GM19328 (cell line): ENCODE measurements around the gene GSX1.
"Not testable (repeated sequence)": the region's sequence is repeated elsewhere in the genome, so short reads cannot be mapped to it uniquely, and the experiment has no call there.

Experiments
- ATAC-seq: cut with Tn5 transposase; IDR thresholded peaks from one replicate; pipeline ENCODE4 v1.9.1; 2021; ENCODE audit warnings: mild to moderate bottlenecking, moderate library complexity; ENCODE audit not compliant: unreplicated experiment

Gene GSX1

GRCh38 chr13:27792393-27793218 lies at the start of gene GSX1:
Gene GSX1, plus strand, starts transcription at chr13:27792483. Its CDS starts 208 bp downstream, at chr13:27792691.
- no peak for ATAC-seq

- ATAC-seq: no peak
Observed at GRCh38 chr13:27744801-27745200, 47.5 kb upstream of the GSX1 start.

GRCh38 chr13:27745301-27745700 lies 47.0 kb upstream of the GSX1 start:
- ATAC-seq: no peak

DNA sequence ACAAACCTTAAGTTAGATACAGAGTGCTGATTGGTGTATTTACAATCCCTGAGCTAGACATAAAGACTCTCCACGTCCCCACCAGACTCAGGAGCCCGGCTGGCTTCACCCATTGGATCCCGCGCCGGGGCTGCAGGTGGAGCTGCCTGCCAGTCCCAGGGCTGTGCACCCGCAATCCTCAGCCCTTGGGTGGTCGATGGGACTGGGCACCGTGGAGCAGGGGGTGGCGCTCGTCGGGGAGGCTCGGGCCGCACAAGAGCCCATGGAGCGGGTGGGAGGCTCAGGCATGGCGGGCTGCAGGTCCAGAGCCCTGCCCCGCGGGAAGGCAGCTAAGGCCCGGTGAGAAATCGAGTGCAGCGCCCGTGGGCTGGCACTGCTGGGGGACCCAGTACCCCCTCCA lies 44.1 kb upstream of the GSX1 start:
- not testable (repeated sequence) for ATAC-seq

GRCh38 chr13:27751953-27752532 lies 40.2 kb upstream of the GSX1 start:
- ATAC-seq: no peak

DNA sequence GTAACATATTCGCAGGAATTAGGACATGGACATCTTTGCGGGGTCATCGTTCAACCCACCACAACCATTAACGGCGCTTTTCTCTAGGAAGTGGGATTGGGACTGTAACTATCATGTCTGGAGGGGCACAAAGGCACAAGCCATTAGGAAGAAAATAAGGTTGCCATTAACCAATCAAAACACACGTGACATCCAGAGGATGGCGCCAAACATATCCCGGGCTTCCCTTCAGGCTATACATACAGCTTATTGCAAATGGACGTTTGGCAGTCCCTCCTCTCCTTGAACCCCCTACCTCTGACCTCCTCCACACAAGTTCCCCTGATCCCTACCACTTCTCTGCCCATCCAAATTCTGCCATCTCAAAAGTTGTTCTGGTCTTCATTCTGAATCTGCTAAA lies 26.6 kb upstream of the GSX1 start:
- ATAC-seq: no peak

DNA sequence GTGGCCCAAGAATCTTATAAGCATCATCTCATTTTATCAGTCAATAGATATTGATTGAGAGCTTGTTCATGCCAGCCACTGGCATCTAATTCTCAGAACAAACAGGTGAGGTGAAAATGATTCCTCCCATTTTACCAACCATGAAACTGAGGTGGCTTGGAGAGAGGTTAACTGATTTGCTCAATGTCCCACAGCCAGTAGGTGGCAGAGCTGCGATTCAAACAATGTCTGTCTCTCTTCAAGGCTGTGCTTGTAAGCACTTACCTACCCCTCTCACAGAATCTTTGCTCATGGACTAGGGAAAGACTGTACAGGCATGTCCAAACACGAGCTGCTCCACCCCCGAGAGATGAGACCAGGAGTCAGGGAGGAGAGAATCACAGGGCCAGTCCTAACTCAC lies 21.5 kb upstream of the GSX1 start:
- no peak for ATAC-seq

DNA sequence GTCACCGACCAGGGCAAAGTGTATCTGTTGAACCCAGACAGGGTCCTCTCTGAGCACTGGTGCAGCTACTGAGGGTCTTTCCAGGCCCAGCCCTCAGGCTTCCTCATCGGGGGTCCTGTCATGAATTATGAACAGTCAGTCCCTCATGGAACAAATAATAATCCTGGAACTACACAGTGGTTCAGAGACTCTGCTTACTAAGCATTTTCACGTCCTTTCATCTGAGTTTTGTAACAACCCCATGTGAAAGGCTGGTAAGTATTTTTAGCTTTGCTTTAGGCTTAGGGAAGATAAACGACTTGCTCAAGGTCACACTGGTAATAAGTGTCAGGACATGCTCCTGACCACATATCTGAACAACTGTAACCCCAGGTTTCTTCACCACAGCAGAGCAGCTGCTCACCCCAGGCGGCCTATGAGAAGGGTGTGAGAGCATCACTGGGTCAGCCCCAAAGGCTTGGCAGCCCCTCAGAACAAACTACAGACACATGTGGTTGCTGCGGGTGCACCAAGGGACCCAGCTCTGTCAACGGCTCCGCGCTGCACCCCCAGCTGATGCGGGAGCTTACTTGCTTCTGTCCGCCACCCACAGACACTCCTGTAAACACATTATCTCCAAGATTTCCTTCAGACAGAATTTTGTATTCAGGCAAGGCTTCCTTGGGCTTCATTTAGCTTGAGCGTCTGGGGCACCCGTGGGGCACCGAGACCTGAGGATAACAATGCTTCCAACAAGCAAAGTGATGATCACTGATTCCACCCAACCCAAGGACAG lies 19.4 kb upstream of the GSX1 start:
- no peak for ATAC-seq

DNA sequence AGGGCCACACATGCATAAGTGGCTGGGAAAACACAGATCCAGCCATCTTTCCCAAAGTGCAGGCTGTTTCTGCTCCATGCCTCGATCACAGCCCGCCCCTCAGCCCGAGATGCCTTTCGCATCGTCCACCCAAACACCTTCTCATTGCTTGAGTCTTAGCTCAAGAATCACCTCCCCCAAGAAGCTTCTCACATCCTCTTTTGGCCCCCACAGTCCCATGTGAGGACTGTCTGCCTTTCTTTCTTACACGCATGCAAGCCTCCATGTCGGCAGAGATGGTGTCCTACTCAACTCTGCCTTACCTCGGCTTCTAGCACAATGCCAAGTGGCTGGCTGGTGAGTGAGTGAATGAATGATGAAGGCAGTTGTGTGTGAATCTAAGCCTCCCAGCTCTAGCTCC lies 18.1 kb upstream of the GSX1 start:
- ATAC-seq: no peak

DNA sequence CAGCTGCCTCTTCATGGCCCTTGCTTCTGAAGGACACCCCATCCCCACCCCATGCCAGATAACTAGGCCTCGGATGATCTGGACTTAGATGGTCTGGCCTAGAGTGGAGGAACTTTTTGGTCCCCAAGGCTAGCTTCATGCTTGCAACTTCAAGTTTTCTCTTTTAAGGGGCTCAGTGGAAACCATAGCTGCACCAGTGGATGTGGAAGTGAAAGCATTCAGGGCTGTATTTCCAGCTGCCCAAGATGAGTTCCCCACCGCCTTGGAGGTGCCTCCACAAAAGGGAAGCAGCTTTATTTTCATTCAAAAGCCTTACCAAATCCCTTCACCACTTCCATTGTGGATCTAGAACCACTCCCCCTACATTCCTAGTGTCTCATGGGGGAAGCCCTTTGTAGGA lies 17.6 kb upstream of the GSX1 start:
- ATAC-seq: no peak

DNA sequence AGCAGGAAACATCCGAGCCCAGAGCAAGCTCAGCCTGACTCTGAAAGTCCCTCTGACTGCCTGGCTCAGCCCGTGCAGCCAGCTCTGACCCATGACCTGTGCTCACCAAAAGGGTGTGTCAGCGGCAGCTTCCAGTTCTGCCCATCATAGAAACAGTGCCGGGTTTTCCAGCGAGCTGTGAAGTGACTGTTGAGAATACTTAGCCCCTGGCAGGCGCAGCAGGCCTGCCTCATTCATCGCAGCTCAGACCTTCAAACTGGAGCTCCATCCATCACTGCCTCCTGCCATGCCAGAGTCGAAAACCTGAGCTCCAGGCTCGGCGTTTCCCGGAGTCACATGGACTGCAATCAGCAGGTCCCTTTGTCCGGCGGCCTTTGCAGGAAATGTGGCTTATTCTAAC lies 16.3 kb upstream of the GSX1 start:
- ATAC-seq: no peak

- no peak for ATAC-seq
Observed at GRCh38 chr13:27782151-27782550, 10.1 kb upstream of the GSX1 start.

DNA sequence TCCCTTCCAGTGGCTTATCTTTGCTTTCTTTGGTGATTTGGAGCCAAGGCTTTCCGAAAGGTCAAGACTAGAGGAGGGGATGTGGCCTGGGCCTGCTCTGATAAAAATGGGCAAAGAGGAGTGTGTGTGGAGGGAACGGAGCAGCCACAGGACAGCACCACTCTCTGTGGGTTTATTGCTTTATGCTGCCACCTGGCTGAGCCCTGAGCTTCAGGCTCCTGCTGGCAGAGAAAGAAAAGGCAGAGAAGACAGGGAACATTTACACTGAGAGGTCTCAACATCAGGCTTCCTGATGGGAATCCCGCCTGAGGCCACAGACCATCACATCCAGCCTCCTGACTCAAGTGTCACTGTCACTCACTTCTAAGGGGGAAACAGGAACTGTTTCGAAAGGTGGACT lies 9.2 kb upstream of the GSX1 start:
- ATAC-seq: no peak

DNA sequence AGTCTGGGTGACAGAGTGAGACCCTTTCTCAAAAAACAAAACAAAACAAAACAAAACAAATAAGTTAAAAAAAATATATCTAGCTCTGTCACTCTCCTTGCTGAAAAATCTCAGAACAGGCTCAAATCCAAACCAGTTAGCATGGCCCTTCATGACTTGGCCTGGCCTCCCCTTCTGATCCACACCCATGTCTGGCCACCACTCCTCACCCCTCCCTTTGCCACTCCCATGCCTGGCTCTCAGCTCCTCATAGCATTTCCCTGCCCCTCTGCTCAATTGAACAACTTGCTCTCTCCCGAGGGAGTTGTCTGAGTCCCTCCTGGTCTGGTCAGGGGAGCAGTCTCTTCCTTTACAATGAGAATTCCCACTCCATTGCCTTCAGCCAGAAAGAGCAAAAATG lies 4.0 kb upstream of the GSX1 start:
- no peak for ATAC-seq

GRCh38 chr13:27789153-27789494 lies 3.2 kb upstream of the GSX1 start:
- ATAC-seq: no peak

- ATAC-seq: no peak
Observed at GRCh38 chr13:27789495-27790303, 2.6 kb upstream of the GSX1 start.

GRCh38 chr13:27790523-27790922 lies 1.8 kb upstream of the GSX1 start:
- ATAC-seq: no peak

DNA sequence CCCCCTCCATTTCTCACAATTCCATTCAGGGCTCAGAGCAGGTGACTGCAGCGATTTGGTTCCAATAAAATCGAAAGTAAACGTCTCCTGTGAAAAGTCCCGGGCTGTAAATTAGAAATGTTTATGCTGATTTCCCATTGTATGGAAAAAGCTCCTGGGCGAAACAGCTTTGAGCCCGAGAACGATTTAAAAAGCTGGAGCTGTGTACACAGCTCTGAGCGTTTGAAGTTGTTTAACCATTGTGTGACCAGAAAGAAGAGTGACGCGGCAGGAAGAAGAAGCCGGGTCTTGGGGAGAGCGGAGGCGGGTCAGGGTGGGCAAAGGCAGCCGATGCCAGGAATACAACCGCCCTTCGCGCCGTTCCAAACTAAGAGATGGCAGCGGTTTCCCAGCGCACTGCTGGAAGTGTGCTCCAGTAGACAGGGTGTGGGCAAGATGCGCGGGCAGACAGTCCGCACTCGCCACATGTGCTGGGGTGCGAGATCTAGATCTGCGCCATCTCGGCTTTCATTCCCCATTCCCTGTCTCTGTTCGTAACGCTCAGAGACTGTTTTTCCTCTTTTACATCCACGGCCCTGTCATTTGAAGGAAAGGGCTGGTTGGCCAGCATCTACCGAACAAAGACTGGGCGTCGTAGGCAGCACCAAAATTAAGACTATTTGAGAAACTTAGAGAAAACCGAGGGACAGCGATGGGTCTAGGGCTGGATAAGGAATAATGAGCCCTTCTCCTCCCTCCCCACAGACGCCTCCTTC lies 960 bp upstream of the GSX1 start:
- no peak for ATAC-seq

GRCh38 chr13:27791901-27792392 lies 336 bp upstream of the GSX1 start:
- no peak for ATAC-seq
